Measurements from ENCODE around the gene TMEM19. TPM values are rescaled to one million over a fixed set of nuclear protein-coding genes. Genes with fewer than 3 reads are reported as not detected.

TMEM19 gene
- total and polyA plus RNA-seq, 8 donors, result 7.6 to 80.5 (median 11.1) TPM

DNA sequence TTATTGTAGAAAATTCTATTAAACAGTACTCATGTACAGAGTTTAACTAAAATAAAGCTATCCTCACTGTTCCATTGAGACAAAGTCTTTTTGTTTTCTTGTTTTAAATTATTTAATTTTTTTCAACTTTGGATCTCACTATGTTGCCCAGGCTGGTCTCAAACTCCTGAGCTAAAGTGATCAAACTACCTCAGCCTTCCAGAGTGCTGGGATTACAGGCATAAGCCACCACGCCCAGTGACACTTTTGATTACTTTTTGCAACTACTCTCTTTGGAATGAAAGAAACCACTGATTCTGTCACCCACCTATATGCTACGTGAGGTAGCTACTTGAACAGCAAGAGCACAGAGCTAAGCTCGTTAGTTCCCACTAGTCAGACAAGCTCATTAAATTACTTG lies 39.4 kb upstream of the TMEM19 start:
- H3K27me3 ChIP-seq, result no peaks in the 10 kb centered on the region
- DNase-seq, result no peak
- no peak for TF ChIP-seq POLR2AphosphoS5 (IDR thresholded peaks at IDR 0.05)
- no peak for TF ChIP-seq EP300 (IDR thresholded peaks at IDR 0.05)
- TF ChIP-seq POLR2A (IDR thresholded peaks at IDR 0.05), result no peak
- TF ChIP-seq, protein P1, sequence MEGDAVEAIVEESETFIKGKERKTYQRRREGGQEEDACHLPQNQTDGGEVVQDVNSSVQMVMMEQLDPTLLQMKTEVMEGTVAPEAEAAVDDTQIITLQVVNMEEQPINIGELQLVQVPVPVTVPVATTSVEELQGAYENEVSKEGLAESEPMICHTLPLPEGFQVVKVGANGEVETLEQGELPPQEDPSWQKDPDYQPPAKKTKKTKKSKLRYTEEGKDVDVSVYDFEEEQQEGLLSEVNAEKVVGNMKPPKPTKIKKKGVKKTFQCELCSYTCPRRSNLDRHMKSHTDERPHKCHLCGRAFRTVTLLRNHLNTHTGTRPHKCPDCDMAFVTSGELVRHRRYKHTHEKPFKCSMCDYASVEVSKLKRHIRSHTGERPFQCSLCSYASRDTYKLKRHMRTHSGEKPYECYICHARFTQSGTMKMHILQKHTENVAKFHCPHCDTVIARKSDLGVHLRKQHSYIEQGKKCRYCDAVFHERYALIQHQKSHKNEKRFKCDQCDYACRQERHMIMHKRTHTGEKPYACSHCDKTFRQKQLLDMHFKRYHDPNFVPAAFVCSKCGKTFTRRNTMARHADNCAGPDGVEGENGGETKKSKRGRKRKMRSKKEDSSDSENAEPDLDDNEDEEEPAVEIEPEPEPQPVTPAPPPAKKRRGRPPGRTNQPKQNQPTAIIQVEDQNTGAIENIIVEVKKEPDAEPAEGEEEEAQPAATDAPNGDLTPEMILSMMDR (IDR thresholded peaks at IDR 0.05), result no peak
- intact Hi-C loops (cut with DNase I; ENCODE audit: low total_unique reads), result no loop called here
- H3K36me3 ChIP-seq, result peaks cover 22 to 94% (median 80%) of the 10 kb centered on the region in 4 donors
- H3K27ac ChIP-seq, result no peak overlapping the region
- WGBS, 5 donors, result 86 to 97% (median 97%) methylated on average over 3 of the region's 3 CpGs
- H3K4me3 ChIP-seq, result no peak overlapping the region
- H3K4me1 ChIP-seq, result peaks cover 0 to 76% (median 12%) of the 10 kb centered on the region in 4 donors
- no peaks in the 10 kb centered on the region for H3K9me3 ChIP-seq

DNA sequence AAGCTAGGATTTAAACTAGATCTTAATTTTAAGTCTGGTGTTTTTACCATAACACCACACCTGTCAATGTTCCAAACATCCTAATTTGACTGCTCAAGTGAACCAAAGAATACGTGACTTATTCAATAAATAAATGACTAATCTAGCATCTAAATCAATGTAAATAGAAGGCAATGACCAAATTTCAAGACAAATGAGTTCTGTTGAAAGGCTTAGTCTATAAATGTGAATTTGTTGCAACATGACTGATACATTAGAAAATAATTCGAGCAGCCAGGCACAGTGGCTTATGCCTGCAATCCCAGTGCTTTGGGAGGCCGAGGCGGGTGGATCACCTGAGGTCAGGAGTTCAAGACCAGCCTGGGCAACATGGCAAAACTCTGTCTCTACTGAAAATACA lies 37.3 kb upstream of the TMEM19 start:
- Histone ChIP-seq H3K4me1 (peaks cover 0 to 72% (median 16%) of the 10 kb centered on the region in 4 donors), H3K27me3 (no peaks in the 10 kb centered on the region), H3K4me3 (no peak overlapping the region), H3K9me3 (no peaks in the 10 kb centered on the region), H3K36me3 (peaks cover 12 to 94% (median 75%) of the 10 kb centered on the region in 4 donors), H3K27ac (no peak overlapping the region)
- intact Hi-C loops (cut with DNase I; ENCODE audit: low total_unique reads), result no loop called here
- TF ChIP-seq POLR2A (IDR thresholded peaks at IDR 0.05) (no peak), EP300 (IDR thresholded peaks at IDR 0.05) (no peak), POLR2AphosphoS5 (IDR thresholded peaks at IDR 0.05) (no peak)
- TF ChIP-seq, protein P1 (IDR thresholded peaks at IDR 0.05), result no peak
- WGBS, 5 donors, result 69 to 83% (median 82%) methylated on average over 4 of the region's 4 CpGs
- DNase-seq, result no peak

DNA sequence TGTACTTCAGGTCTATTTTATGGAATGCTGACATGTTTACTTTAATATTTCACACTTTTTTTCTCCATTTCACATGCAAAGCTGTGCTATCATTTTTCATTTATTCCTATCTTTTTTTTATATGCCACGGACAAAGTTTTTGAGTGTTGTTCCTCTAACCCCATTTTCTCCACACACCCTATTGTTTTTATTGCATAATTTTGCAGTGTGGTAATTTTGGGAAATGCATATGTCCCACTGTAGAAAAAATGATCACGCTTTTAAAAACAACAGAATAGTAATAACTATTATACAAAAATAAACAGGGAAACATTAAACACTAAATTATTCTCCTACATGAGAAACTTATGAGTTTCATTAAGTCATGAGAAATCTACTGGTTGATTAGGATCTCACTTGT lies 36.5 kb upstream of the TMEM19 start:
- WGBS, 5 donors, result 83 to 94% (median 87%) methylated on average over 2 of the region's 2 CpGs
- Histone ChIP-seq H3K4me3 (no peak overlapping the region), H3K4me1 (peaks cover 0 to 74% (median 19%) of the 10 kb centered on the region in 4 donors), H3K27ac (no peak overlapping the region), H3K9me3 (no peaks in the 10 kb centered on the region), H3K27me3 (no peaks in the 10 kb centered on the region), H3K36me3 (peaks cover 5 to 94% (median 74%) of the 10 kb centered on the region in 4 donors)
- intact Hi-C loops (cut with DNase I; ENCODE audit: low total_unique reads), result no loop called here
- DNase-seq, result no peak
- TF ChIP-seq POLR2AphosphoS5 (IDR thresholded peaks at IDR 0.05) (no peak), EP300 (IDR thresholded peaks at IDR 0.05) (no peak), POLR2A (IDR thresholded peaks at IDR 0.05) (no peak)
- TF ChIP-seq, protein P1 (IDR thresholded peaks at IDR 0.05), result no peak

DNA sequence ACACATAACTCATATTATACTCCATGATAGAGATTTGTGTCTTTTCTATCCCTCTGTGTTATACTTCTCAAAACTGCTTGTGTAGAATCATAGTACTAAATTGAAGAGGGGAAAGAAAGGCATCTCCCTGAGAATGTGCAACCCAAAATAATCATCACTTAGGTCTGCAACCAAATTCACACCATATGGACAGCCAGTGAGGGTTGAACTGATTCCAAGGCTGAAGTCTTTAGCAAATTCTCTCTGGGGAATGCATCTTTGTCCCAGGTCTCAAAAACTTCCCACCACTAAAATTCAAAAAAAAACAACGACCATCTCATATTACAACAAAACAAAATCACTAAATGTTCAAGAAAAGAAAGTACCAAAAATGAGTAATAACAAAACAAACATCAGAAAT lies 33.2 kb upstream of the TMEM19 start:
- H3K4me3 ChIP-seq, result no peak overlapping the region
- WGBS, 5 donors, result 78 to 94% (median 85%) methylated on average over 1 of the region's 1 CpG
- TF ChIP-seq EP300 (IDR thresholded peaks at IDR 0.05) (no peak), POLR2A (IDR thresholded peaks at IDR 0.05) (no peak), POLR2AphosphoS5 (IDR thresholded peaks at IDR 0.05) (no peak)
- TF ChIP-seq, protein P1 (IDR thresholded peaks at IDR 0.05), result no peak
- H3K36me3 ChIP-seq, result peaks cover 7 to 86% (median 59%) of the 10 kb centered on the region in 4 donors
- intact Hi-C loops (cut with DNase I; ENCODE audit: low total_unique reads), result no loop called here
- no peaks in the 10 kb centered on the region for H3K9me3 ChIP-seq
- H3K27me3 ChIP-seq, result no peaks in the 10 kb centered on the region
- H3K27ac ChIP-seq, result no peak overlapping the region
- no peak for DNase-seq
- H3K4me1 ChIP-seq, result peaks cover 5 to 85% (median 32%) of the 10 kb centered on the region in 4 donors

All from stomach (tissue), 9 donors.